Measurements from ENCODE around the gene SOX5. TPM values are rescaled to one million over a fixed set of nuclear protein-coding genes. Genes with fewer than 3 reads are reported as not detected.
A peak's percentile ranks its signal among the peaks of the same experiment; 100 is the strongest.

SOX5 gene
- total RNA-seq, 1 donor from 2014 or later = 0.17 TPM

- no peak for DNase-seq (ENCODE audit: low read depth)
- no peak for TF ChIP-seq CTCF (conservative IDR thresholded peaks at IDR 0.05; ENCODE audit: low read depth, low read length)
- no peak overlapping the region for H3K4me3 ChIP-seq (ENCODE audit: low read depth, low read length)
These were observed 58.4 kb downstream of the SOX5 start for GRCh38 chr12:23891115-23891514.

- DNase-seq (ENCODE audit: low read depth) = no peak
- no peak for TF ChIP-seq CTCF (conservative IDR thresholded peaks at IDR 0.05; ENCODE audit: low read depth, low read length)
- H3K4me3 ChIP-seq (ENCODE audit: low read depth, low read length) = no peak overlapping the region
These were observed 60.4 kb downstream of the SOX5 start for GRCh38 chr12:23889069-23889440.

- H3K4me3 ChIP-seq (ENCODE audit: low read depth, low read length) = no peak overlapping the region
- TF ChIP-seq CTCF (conservative IDR thresholded peaks at IDR 0.05; ENCODE audit: low read depth, low read length) = no peak
- peak; percentile 39 for DNase-seq (ENCODE audit: low read depth)
These were observed 60.9 kb downstream of the SOX5 start for GRCh38 chr12:23888396-23889068.

GRCh38 chr12:23887055-23887835 is 62.2 kb downstream of the SOX5 start:
- no peak for TF ChIP-seq CTCF (conservative IDR thresholded peaks at IDR 0.05; ENCODE audit: low read depth, low read length)
- DNase-seq (ENCODE audit: low read depth) = no peak
- H3K4me3 ChIP-seq (ENCODE audit: low read depth, low read length) = no peak overlapping the region

GRCh38 chr12:23885394-23885793 is 64.1 kb downstream of the SOX5 start:
- no peak for DNase-seq (ENCODE audit: low read depth)
- no peak for TF ChIP-seq CTCF (conservative IDR thresholded peaks at IDR 0.05; ENCODE audit: low read depth, low read length)
- H3K4me3 ChIP-seq (ENCODE audit: low read depth, low read length) = no peak overlapping the region

GRCh38 chr12:23884909-23885308 is 64.6 kb downstream of the SOX5 start:
- no peak for TF ChIP-seq CTCF (conservative IDR thresholded peaks at IDR 0.05; ENCODE audit: low read depth, low read length)
- H3K4me3 ChIP-seq (ENCODE audit: low read depth, low read length) = no peak overlapping the region
- DNase-seq (ENCODE audit: low read depth) = no peak
